Left ventricle myocardium inferior (tissue), 1 donor: ENCODE measurements around the gene PDIK1L. TPM values are rescaled to one million over a fixed set of nuclear protein-coding genes. Genes with fewer than 3 reads are reported as not detected.

ENCODE experiments used
- DNase-seq: peaks from one replicate; pipeline ENCODE4 v3.0.0-alpha.2; 2020
- H3K27ac ChIP-seq: fragments of 200-600 bp; replicated peaks from 2 replicates; pipeline ENCODE4 v1.8.0; 2021
- H3K27me3 ChIP-seq: fragments of 200-600 bp; 2 replicates; pipeline ENCODE4 v1.8.0; 2021; ENCODE audit warnings: low read depth
- H3K36me3 ChIP-seq: fragments of 200-600 bp; 2 replicates; pipeline ENCODE4 v1.8.0; 2021
- H3K4me1 ChIP-seq: fragments of 200-600 bp; 2 replicates; pipeline ENCODE4 v1.8.0; 2021
- H3K4me3 ChIP-seq: fragments of 200-600 bp; 2 replicates; pipeline ENCODE4 v1.8.0; 2021; ENCODE audit warnings: mild to moderate bottlenecking, moderate library complexity
- H3K9me3 ChIP-seq: fragments of 200-600 bp; replicated peaks from 2 replicates; pipeline ENCODE4 v1.8.0; 2021
- intact Hi-C: fragments of 100-400 bp; cut with micrococcal nuclease; formaldehyde crosslinking; loops from one replicate; pipeline ENCODE4 v1.11.0; 2022
- total RNA-seq: library from RNA; stranded (reverse); fragmentation: NEBNext Ultra II Directional; extraction: Animal tissue kit (Norgen Biotek cat#: 25700); gene quantifications from one replicate; pipeline ENCODE4 v1.2.1, GENCODE V29; 2021
- TF ChIP-seq, protein P1 (sequence below): fragments of 200-600 bp; IDR thresholded peaks from 2 replicates; pipeline ENCODE4 v1.8.0; 2021; ENCODE audit warnings: antibody characterized with exemption, mild to moderate bottlenecking, borderline replicate concordance
- donor health status: DM: no; HTN: yes; CAD: no; lungs with severe emphysema.

The PDIK1L gene
- total RNA-seq, 1 donor from 2014 or later = 4.2 TPM

DNA sequence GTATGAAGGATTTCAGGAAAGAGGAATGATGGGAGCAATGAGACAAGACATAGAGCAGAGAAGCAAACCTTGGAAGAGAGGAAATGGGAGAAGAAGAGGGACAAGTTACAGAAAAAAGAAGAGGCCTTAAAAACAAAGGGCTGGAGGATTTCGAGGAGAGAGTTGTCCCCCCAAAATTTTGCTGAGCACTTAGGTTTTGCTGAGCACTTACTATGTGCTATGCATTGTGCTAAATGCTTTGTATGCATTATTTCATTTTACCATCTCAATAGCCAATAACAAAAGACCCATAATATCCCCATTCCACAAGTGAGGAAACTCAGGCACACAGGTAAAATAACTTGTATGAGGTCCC lies 41.7 kb upstream of the PDIK1L start:
- no peak for DNase-seq
- H3K27ac ChIP-seq = no peak overlapping the region
- intact Hi-C loops = no loop called here
- no peaks in the 10 kb centered on the region for H3K9me3 ChIP-seq
- TF ChIP-seq, protein P1, sequence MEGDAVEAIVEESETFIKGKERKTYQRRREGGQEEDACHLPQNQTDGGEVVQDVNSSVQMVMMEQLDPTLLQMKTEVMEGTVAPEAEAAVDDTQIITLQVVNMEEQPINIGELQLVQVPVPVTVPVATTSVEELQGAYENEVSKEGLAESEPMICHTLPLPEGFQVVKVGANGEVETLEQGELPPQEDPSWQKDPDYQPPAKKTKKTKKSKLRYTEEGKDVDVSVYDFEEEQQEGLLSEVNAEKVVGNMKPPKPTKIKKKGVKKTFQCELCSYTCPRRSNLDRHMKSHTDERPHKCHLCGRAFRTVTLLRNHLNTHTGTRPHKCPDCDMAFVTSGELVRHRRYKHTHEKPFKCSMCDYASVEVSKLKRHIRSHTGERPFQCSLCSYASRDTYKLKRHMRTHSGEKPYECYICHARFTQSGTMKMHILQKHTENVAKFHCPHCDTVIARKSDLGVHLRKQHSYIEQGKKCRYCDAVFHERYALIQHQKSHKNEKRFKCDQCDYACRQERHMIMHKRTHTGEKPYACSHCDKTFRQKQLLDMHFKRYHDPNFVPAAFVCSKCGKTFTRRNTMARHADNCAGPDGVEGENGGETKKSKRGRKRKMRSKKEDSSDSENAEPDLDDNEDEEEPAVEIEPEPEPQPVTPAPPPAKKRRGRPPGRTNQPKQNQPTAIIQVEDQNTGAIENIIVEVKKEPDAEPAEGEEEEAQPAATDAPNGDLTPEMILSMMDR = no peak
- peaks cover 17% of the 10 kb centered on the region for H3K36me3 ChIP-seq
- peaks cover 19% of the 10 kb centered on the region for H3K27me3 ChIP-seq
- H3K4me3 ChIP-seq = no peak overlapping the region
- H3K4me1 ChIP-seq = peaks cover 15% of the 10 kb centered on the region

DNA sequence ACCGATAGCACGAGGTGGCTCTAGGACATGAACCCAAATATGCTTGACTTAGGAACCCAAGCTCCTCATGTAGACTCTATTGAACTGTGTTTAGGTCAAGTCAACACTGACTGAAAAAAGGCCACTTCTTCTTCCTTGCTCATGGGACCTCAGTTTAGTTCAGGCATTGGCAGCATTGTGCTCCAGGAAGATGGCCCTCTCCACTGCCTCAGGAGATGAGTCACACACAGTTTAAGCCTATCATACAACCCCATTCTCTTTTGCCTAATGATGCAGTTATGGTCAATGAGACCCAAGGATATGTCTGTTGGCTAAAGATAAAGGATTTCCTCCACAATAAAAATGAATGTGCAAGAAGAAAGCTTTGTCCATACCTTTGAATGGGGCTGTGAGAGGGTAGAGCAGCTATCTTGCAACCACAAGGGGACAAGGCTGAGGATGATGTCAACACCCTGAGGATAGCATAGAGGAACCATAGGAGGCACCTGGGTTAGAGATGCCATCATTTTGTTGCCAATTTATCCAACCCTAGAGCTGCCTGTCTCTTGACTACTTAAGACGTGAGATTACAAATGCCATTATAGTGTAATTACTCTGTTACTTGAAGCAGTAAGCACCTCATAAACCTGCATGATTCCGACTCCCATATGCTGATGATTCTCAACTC lies 41.2 kb upstream of the PDIK1L start:
- TF ChIP-seq, protein P1 = no peak

GRCh38 chr1:26070963-26071342 lies 40.7 kb upstream of the PDIK1L start:
- H3K27ac ChIP-seq = no peak overlapping the region
- peaks cover 28% of the 10 kb centered on the region for H3K27me3 ChIP-seq
- H3K4me3 ChIP-seq = no peak overlapping the region
- no peak for DNase-seq
- intact Hi-C loops = no loop called here
- no peaks in the 10 kb centered on the region for H3K9me3 ChIP-seq
- TF ChIP-seq, protein P1 = no peak
- H3K4me1 ChIP-seq = peaks cover 25% of the 10 kb centered on the region
- peaks cover 6% of the 10 kb centered on the region for H3K36me3 ChIP-seq

More for the DNA sequence above, 41.2 kb upstream of the PDIK1L start:
- Histone ChIP-seq H3K36me3 (peaks cover 12% of the 10 kb centered on the region), H3K4me3 (no peak overlapping the region), H3K4me1 (peaks cover 20% of the 10 kb centered on the region), H3K27ac (no peak overlapping the region), H3K9me3 (no peaks in the 10 kb centered on the region), H3K27me3 (peaks cover 24% of the 10 kb centered on the region)
- intact Hi-C loops = no loop called here
- no peak for DNase-seq

DNA sequence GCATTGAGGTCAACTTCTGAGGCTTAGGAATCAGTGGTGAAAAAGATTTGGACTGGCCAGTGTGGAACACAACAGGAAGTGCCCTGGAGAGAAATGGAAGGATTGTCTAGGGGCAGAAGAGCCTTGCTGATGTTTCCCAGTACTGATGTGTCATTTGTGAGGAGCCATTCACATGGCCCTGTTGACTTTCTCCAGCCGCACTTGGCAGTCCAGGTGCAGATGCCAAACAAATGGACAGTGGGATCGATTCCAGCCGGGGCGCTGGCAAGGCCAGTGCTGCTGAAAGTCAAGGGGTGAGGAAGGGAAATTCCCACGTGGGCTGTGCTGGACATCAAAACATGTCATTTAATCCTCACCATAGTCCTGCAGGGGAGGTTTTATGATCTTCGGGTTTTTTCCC lies 39.3 kb upstream of the PDIK1L start:
- Histone ChIP-seq H3K9me3 (no peaks in the 10 kb centered on the region), H3K36me3 (no peaks in the 10 kb centered on the region), H3K4me1 (peaks cover 33% of the 10 kb centered on the region), H3K27ac (peak overlapping the region; percentile 77), H3K4me3 (no peak overlapping the region), H3K27me3 (peaks cover 23% of the 10 kb centered on the region)
- intact Hi-C loops = no loop called here
- peak; percentile 65 for DNase-seq
- TF ChIP-seq, protein P1 = no peak

GRCh38 chr1:26075421-26076144 lies 36.0 kb upstream of the PDIK1L start:
- peak; percentile 40 for DNase-seq

More at GRCh38 chr1:26075421-26076144, 36.0 kb upstream of the PDIK1L start:
- H3K27ac ChIP-seq = peak overlapping the region; percentile 81
- peaks cover 13% of the 10 kb centered on the region for H3K27me3 ChIP-seq
- H3K4me3 ChIP-seq = no peak overlapping the region
- no peaks in the 10 kb centered on the region for H3K9me3 ChIP-seq
- intact Hi-C loops = no loop called here
- TF ChIP-seq, protein P1 = no peak
- no peaks in the 10 kb centered on the region for H3K36me3 ChIP-seq
- peaks cover 58% of the 10 kb centered on the region for H3K4me1 ChIP-seq
